Epithelial cell of proximal tubule (primary cell): ENCODE measurements around the gene CORO1C. TPM values are rescaled to one million over a fixed set of nuclear protein-coding genes. Genes with fewer than 3 reads are reported as not detected.

ENCODE experiments used
- DNase-seq: peaks from one replicate; pipeline ENCODE4 v3.0.0-alpha.2; 2011; ENCODE audit warnings: low read depth
- H3K4me3 ChIP-seq: 2 replicates; pipeline ENCODE4 v1.5.1; 2011; ENCODE audit warnings: low read depth, mild to moderate bottlenecking, low read length
- total RNA-seq: library from RNA; depleted of rRNA; stranded (reverse); fragments of >200 nt; gene quantifications from 2 replicates; pipeline ENCODE4 v1.2.3, GENCODE V29; 2015
- TF ChIP-seq, protein P1 (sequence below): conservative IDR thresholded peaks from 2 replicates; pipeline ENCODE4 v1.5.1; 2012; ENCODE audit warnings: low read depth, mild to moderate bottlenecking, low read length

CORO1C gene
- total RNA-seq, 1 donor from 2014 or later = 157 TPM

DNA sequence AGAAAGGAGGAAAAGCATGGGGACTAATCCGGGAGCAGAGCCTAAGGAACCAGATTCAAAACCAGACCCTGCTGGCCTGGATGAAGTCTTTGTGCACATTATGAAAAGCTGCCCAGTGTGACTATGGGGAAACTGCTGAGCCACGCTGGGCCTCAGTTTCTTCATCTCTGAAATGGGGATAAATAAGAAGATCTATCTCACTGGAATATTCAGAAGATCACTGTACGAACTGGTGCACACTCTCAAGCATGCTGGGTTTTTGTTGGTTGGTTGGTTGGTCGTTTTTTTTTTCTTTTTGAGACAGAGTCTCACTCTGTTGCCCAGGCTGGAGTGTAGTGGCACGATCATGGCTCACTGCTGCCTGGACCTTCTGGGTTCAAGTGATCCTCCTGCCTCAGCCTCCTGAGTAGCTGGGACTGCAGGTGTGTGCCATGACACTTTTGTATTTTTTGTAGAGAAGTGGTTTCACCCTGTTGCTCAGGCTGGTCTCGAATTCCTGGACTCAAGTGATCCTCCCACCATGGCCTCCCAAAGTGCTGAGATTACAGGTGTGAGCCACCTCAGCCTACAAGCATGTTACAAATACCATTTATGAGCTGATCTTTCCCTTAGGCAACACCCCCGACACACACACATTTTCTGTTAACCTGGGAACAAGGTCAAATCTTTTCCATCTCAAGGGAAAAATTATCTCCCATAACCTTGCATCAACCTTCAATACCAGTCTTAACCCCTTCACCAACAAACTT, 33.4 kb upstream of the CORO1C start:
- TF ChIP-seq, protein P1, sequence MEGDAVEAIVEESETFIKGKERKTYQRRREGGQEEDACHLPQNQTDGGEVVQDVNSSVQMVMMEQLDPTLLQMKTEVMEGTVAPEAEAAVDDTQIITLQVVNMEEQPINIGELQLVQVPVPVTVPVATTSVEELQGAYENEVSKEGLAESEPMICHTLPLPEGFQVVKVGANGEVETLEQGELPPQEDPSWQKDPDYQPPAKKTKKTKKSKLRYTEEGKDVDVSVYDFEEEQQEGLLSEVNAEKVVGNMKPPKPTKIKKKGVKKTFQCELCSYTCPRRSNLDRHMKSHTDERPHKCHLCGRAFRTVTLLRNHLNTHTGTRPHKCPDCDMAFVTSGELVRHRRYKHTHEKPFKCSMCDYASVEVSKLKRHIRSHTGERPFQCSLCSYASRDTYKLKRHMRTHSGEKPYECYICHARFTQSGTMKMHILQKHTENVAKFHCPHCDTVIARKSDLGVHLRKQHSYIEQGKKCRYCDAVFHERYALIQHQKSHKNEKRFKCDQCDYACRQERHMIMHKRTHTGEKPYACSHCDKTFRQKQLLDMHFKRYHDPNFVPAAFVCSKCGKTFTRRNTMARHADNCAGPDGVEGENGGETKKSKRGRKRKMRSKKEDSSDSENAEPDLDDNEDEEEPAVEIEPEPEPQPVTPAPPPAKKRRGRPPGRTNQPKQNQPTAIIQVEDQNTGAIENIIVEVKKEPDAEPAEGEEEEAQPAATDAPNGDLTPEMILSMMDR = no peak
- DNase-seq = no peak
- H3K4me3 ChIP-seq = no peak overlapping the region

DNA sequence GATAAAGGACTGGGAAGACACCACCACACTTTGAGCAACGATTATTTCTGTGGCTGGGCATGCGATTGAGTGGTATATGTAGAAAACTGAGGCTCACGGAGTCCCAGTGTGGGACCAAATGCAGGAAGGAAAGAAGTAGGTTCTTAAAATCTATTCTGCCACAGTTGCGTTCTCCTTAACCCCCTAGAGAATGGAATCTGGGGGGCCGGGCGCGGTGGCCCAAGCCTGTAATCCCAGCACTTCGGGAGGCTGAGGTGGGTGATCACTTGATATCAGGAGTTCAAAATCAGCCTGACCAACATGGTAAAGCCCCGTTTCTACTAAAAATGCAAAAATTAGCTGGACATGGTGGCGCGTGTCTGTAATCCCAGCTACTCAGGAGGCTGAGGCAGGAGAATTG, 29.9 kb upstream of the CORO1C start:
- no peak overlapping the region for H3K4me3 ChIP-seq
- DNase-seq = no peak
- TF ChIP-seq, protein P1 = no peak

DNA sequence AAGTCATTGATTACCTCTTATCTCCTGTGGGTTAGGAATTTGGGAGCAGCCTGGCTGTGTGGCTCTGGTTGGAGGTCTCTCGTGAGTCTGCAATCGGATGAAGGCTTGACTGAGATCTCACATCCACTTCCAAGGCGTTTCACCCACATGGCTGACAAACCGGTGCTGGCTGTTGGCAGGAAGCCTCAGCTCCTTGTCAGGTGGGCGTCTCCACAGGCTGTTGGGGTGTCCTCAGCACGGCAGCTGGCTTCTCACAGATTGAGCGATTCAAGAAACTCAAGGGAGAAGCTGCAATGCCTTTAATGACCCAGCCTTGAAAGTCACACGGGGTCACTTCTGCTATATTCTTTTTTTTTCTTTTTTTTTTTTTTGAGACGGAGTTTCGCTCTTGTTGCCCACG, 28.6 kb upstream of the CORO1C start:
- TF ChIP-seq, protein P1 = no peak
- H3K4me3 ChIP-seq = no peak overlapping the region
- DNase-seq = no peak

DNA sequence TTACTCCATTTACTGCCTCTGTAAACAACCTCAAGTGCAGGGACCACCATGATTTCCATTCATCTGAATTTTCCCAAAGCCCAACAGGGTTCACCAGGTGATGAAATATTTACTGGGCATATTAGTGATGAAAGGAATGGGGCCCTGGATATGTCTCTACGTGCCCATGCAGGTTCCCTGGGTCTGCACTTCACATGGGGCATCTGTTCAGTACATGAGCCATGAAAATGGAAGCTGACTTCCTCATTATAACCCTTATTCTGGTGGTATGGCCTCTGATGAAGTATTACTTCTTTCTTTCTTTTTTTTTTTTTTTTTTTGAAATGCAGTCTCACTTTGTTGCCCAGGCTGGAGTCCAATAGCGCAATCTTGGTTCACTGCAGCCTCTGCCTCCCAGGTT, 26.5 kb upstream of the CORO1C start:
- TF ChIP-seq, protein P1 = no peak
- no peak for DNase-seq

DNA sequence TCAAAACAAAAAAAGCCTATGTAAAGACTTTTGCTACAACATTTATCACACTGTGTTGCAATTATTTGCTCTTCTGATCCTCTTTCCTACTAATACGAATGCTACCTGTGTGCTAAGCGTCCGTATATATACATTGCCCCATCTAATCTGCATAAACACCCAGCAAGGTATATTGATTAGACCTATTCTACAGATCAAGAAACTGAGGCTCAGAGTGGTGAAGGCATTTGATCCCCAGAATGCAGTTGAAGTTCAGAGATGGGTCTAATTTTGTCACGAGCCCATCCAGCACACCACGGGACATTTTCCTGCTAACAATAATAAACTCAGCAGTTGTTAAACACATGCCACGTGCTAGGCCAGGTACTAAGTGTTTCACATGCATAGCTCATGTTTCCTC, 25.1 kb upstream of the CORO1C start:
- H3K4me3 ChIP-seq = no peak overlapping the region
- TF ChIP-seq, protein P1 = no peak
- no peak for DNase-seq

More for the DNA sequence above, 26.5 kb upstream of the CORO1C start:
- no peak overlapping the region for H3K4me3 ChIP-seq

DNA sequence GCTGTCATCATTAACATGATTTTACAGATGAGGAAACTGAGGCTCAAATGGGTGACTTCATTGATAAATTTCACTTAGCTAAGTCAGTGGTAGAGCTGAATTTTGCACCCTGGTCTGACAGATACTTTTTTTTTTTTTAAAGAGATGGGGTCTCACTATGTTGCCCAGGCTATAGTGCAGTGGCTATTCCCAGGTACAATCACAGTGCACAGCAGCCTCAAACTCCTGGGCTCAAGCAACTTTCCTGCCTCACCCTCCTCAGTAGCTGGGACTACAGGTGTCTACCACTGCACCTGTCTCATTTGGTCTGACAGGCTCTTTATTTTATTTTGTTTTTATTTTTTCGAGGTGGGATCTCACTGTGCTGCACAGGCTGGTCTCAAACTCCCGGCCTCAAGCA, 24.2 kb upstream of the CORO1C start:
- TF ChIP-seq, protein P1 = no peak
- no peak for DNase-seq
- no peak overlapping the region for H3K4me3 ChIP-seq

DNA sequence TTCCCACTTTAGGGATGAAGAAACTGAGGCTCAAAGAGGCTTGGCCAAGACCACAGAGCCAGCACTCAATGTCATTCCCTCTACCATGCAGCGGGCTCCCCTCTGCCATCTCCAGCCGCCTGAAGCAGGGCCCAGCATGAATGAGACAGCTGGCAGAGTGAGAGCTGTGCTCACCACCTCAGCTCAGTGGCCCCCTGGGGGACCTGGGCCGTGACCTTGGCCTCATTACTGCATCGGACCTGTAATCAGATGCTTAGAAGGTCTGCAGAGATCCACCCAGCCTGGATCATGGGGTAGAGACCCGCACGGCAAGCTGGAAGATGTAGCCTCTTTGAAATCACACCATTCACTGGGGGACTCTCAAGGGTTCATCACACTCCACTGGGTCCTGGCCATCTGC, 22.7 kb upstream of the CORO1C start:
- no peak for DNase-seq
- TF ChIP-seq, protein P1 = no peak
- H3K4me3 ChIP-seq = no peak overlapping the region
